Measurements from ENCODE around the gene HOXA11.
A peak's percentile ranks its signal among the peaks of the same experiment; 100 is the strongest.

The HOXA11 gene

DNA sequence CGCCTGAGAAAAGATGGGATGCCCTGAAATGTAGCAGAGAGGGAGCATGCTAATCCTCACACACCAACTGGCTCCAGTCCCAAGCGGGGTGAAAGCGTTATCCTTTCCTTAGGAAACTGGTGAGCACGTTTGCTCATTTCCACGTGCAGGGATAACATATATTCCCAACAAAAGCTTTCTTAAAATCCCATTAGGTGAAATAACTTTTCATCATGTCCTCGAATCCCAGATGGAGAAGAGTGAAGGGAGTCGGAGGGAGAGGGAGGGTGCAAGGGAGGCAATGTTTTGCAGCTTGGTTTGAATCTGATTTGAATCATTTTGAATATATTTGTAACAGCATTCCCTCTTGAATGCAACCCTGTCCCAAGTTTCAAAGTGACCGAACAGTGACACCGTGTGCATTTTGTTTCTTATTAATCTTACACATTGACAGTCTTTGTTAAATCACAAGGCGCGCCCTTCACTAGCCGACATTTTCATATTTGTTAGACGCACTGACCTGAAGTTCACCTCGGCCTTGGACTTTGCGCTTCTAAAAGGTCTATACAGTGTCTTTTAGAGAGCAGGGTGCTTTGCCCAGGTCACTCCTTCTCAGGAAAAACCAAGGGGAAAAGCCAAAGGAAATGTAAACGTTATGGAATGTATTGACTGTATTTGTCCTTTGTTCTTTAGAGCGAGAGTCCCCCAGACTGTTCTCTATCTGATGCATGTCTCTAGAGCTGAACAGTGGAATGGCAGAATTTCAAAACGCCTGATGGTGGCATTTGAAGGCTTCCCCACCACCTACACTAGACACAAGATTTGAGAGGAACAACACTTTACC, 51.4 kb downstream of the HOXA11 start:
- DNase-seq (ENCODE audit: low spot score) = peak; percentile 68

DNA sequence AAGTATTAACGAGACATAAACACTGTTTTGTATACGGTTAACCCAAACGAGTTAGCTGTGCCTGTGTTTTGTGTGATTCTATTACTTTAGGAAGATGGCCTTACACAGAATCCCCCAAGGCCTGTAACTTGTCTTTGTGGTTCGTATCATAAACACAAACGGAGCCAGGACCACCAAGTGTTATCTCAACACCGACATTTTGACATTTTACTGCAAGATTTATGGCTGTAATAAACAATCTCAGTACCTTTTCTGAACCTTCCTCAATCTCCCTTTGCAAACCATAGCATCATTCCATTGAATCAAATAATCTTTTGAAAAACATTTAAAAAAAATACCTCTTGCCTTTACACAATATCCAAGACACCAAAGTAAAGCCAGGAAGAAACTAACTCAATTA, 52.1 kb downstream of the HOXA11 start:
- DNase-seq (ENCODE audit: low spot score) = no peak

DNA sequence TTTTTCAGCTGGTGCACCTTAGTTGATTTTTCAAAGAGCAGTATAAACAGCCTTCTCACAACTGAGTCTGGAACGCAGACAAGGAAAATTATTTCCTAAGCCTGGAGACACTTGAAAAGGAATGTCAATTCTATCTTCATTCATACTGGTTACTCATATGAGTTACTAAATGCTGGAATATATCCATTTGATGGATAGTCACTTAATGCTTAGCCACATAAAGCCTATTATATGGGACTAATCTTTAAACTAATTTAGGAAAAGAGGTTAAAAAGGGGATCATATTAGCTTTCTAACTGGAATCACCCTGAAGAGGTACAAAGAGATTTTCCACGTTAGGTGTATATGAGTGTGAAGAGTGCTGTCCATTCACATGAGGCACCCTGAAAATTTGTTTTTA, 52.8 kb downstream of the HOXA11 start:
- no peak for DNase-seq (ENCODE audit: low spot score)

DNA sequence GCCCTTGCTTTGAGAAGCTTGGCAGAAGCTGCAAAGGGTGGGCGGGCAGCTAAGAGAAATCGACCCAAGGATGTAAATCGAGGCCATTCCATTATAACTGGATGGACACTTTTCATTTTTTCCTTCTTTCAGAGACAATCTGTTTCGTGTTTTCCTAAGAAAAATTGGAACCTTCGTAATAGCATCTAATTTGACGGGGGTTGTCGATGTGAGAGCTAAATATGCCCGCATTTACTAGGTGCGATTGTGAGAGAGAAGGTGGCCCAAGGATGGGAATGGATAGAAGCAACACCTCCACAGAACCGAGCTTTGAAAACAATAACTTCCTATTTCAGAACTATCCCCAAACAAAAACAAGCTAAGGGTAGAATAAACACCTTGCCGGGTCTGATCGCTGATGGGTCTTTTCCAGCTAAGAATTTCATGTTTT, 53.6 kb downstream of the HOXA11 start:
- DNase-seq (ENCODE audit: low spot score) = no peak

Data from SW480 (cell line).